ENCODE data around the gene PPM1D. TPM values are rescaled to one million over a fixed set of nuclear protein-coding genes. Genes with fewer than 3 reads are reported as not detected.
"Not testable (repeated sequence)": the region's sequence is repeated elsewhere in the genome, so short reads cannot be mapped to it uniquely, and the experiment has no call there.

The PPM1D gene
- polyA plus RNA-seq, 1 donor: 11.9 TPM

DNA sequence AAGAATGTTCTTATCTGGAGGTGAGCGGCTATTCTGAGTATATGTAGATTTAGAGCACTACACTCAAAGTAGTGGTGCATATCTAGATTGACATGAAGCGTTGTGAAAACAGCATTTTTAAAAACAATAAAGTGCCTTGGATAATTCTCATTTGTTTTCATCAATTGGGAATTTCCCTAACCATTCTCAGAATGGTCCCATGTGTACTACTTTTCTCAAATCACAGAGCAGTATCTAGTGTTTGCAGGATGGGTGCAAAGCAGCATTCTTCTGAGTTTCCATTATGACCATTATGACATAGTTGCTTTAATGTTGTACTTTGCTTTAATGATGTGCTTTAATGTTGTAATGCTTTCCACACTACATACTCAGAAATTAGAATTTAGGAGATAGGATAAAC, 61.5 kb downstream of the PPM1D start:
- no peak overlapping the region for H3K4me3 ChIP-seq (ENCODE audit: low read length)
- no peak for DNase-seq
- WGBS (ENCODE audit: insufficient coverage, low lambda C conversion rate): 100% methylated on average over 2 of the region's 2 CpGs
- no peaks in the 10 kb centered on the region for H3K27me3 ChIP-seq (ENCODE audit: control insufficient read depth, insufficient read depth, low read length)
- peaks cover 26% of the 10 kb centered on the region for H3K36me3 ChIP-seq (ENCODE audit: control insufficient read depth, insufficient read depth, low read length)
- no peak overlapping the region for H3K27ac ChIP-seq (ENCODE audit: low read length)
- H3K4me1 ChIP-seq (ENCODE audit: control insufficient read depth, insufficient read depth, low read length): no peaks in the 10 kb centered on the region
- H3K9me3 ChIP-seq (ENCODE audit: control insufficient read depth, low read depth, low read length): no peaks in the 10 kb centered on the region

DNA sequence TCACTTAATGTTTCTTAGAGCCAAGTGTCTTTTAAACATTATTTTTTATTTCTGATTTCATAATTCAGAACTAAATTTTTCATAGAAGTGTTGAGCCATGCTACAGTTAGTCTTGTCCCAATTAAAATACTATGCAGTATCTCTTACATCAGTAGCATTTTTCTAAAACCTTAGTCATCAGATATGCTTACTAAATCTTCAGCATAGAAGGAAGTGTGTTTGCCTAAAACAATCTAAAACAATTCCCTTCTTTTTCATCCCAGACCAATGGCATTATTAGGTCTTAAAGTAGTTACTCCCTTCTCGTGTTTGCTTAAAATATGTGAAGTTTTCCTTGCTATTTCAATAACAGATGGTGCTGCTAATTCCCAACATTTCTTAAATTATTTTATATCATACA, 64.0 kb downstream of the PPM1D start:
- Histone ChIP-seq H3K36me3 (ENCODE audit: control insufficient read depth, insufficient read depth, low read length) (peaks cover 23% of the 10 kb centered on the region), H3K9me3 (ENCODE audit: control insufficient read depth, low read depth, low read length) (no peaks in the 10 kb centered on the region), H3K27me3 (ENCODE audit: control insufficient read depth, insufficient read depth, low read length) (no peaks in the 10 kb centered on the region), H3K4me3 (ENCODE audit: low read length) (no peak overlapping the region), H3K27ac (ENCODE audit: low read length) (no peak overlapping the region), H3K4me1 (ENCODE audit: control insufficient read depth, insufficient read depth, low read length) (no peaks in the 10 kb centered on the region)
- no peak for DNase-seq
- no CpG with 5 or more reads among the region's 1 CpG for WGBS (ENCODE audit: insufficient coverage, low lambda C conversion rate)

DNA sequence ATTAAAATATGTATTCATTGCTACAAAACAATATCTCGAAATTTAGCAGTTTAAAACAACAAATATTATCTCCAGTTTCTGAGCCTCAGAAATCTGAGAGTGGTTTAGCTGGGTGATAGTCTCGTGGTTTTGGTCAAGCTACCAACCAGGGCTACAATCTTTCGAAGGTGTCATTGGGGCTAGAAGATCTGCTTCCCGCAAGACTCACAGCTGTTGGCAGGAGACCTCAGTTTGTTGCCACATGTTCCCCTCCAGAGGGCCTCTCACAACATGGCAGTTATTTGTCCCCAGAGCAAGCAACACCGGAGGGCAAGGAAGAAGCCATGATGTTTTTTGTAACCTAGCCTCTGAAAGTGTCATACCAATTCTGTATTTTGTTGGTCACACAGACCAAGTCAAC, 65.6 kb downstream of the PPM1D start:
- no peaks in the 10 kb centered on the region for H3K27me3 ChIP-seq (ENCODE audit: control insufficient read depth, insufficient read depth, low read length)
- no peak for DNase-seq
- no peaks in the 10 kb centered on the region for H3K4me1 ChIP-seq (ENCODE audit: control insufficient read depth, insufficient read depth, low read length)
- H3K27ac ChIP-seq (ENCODE audit: low read length): no peak overlapping the region
- H3K4me3 ChIP-seq (ENCODE audit: low read length): no peak overlapping the region
- peaks cover 23% of the 10 kb centered on the region for H3K36me3 ChIP-seq (ENCODE audit: control insufficient read depth, insufficient read depth, low read length)
- H3K9me3 ChIP-seq (ENCODE audit: control insufficient read depth, low read depth, low read length): no peaks in the 10 kb centered on the region
- WGBS (ENCODE audit: insufficient coverage, low lambda C conversion rate): no CpG with 5 or more reads among the region's 5 CpGs

DNA sequence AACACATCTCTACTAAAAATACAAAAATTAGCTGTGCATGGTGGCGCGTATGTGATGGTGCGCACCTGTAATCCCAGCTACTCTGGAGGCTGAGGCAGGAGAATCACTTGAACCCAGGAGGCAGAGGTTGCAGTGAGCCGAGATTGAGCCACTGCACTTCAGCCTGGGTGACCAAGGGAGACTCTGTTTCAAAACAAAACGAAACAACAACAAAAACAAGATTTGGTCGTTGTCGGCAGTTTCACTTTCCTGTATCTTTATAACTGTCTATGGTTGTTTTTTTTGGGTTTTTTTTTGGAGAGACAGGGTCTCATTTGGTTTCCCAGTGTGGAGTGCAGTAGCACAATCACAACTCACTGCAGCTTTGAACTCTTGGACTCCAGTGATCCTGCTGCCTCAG, 68.7 kb downstream of the PPM1D start:
- DNase-seq; H3K9me3 ChIP-seq (ENCODE audit: control insufficient read depth, low read depth, low read length); H3K27ac ChIP-seq (ENCODE audit: low read length); H3K27me3 ChIP-seq (ENCODE audit: control insufficient read depth, insufficient read depth, low read length); H3K4me3 ChIP-seq (ENCODE audit: low read length); H3K4me1 ChIP-seq (ENCODE audit: control insufficient read depth, insufficient read depth, low read length): not testable (repeated sequence)
- peaks cover 15% of the 10 kb centered on the region for H3K36me3 ChIP-seq (ENCODE audit: control insufficient read depth, insufficient read depth, low read length)
- 83% methylated on average over 2 of the region's 7 CpGs for WGBS (ENCODE audit: insufficient coverage, low lambda C conversion rate)

DNA sequence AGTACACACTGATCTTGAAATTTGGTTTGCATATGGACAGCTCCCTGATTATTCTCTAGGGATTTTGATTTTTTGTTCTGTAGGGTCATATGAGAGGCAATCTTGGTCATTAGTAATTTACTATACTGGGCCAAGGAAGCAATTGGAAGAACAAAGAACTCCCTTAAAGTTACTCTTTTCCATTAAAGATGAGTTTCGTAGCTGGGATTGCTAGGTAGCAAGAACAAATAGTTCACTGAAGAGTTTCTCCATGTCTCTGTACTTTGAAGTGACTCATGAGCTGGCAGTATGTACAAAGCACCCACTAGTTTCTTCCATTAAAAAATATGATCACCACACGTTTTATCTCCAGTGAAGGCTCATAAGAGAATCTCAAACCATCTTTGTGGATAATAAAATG, 71.5 kb downstream of the PPM1D start:
- Histone ChIP-seq H3K27me3 (ENCODE audit: control insufficient read depth, insufficient read depth, low read length) (no peaks in the 10 kb centered on the region), H3K27ac (ENCODE audit: low read length) (no peak overlapping the region), H3K4me1 (ENCODE audit: control insufficient read depth, insufficient read depth, low read length) (no peaks in the 10 kb centered on the region), H3K36me3 (ENCODE audit: control insufficient read depth, insufficient read depth, low read length) (peaks cover 4% of the 10 kb centered on the region), H3K4me3 (ENCODE audit: low read length) (no peak overlapping the region), H3K9me3 (ENCODE audit: control insufficient read depth, low read depth, low read length) (no peaks in the 10 kb centered on the region)
- WGBS (ENCODE audit: insufficient coverage, low lambda C conversion rate): no CpG with 5 or more reads among the region's 2 CpGs
- no peak for DNase-seq

DNA sequence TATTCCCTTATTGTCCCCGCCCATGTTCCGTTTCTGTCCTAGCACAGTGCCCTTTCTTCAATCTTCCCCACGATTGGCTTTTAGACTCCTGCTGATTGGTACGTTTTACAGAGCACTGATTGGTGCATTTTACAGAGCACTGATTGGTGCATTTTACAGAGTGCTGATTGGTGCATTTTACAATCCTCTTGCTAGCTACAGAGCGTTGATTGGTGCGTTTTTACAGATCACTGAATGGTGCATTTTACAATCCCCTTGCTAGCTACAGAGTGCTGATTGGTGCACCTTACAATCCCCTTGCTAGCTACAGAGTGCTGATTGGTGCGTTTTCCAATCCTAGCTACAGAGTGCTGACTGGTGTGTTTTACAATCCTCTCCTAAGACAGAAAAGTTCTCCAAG, 74.6 kb downstream of the PPM1D start:
- not testable (repeated sequence) for H3K27me3 ChIP-seq (ENCODE audit: control insufficient read depth, insufficient read depth, low read length); H3K36me3 ChIP-seq (ENCODE audit: control insufficient read depth, insufficient read depth, low read length); H3K9me3 ChIP-seq (ENCODE audit: control insufficient read depth, low read depth, low read length); H3K4me3 ChIP-seq (ENCODE audit: low read length); H3K27ac ChIP-seq (ENCODE audit: low read length); DNase-seq; H3K4me1 ChIP-seq (ENCODE audit: control insufficient read depth, insufficient read depth, low read length)
- WGBS (ENCODE audit: insufficient coverage, low lambda C conversion rate): no CpG with 5 or more reads among the region's 7 CpGs

DNA sequence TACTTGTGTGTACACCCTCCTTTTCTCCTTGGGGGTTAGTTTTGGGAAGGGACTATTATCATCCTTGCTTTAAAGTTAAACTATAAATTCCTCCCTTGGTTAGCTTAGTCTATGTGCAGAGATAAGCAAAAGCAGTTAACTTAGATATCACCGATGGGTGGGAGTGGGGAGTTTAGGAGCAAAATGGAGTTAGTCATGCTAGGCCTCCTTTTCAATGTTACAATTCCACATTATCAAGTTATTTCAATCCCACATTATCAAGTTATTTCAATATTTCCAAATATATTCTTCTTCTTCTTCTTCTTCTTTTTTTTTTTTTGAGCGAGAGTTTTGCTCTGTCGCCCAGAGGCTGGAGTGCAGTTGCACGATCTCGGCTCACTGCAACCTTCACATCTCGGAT, 76.0 kb downstream of the PPM1D start:
- DNase-seq: no peak
- no CpG with 5 or more reads among the region's 6 CpGs for whole genome bisulfite sequencing (ENCODE audit: insufficient coverage, low lambda C conversion rate)

DNA sequence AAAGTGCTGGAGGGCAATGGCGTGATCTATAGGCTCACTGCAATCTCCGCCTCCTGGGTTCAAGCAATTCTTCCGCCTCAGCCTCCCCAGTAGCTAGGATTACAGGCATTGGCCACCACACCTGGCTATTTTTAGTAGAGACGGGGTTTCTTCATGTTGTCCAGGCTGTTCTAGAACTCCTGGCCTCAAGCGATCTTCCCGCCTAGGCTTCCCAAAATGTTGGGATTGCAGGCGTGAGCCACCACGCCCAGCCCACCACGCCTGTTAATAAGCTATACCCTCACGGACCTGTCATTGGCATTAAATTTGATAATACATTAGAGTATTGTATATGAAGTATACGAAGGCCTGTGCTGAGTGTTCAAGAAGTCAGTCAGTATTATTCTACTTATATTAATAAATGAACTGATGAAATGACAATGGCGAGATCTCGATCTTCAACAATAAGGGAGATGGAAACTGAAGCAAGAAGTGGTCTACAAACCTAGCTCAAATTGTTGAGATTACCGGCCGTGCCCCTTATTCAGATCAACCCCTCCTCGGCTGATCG, 76.8 kb downstream of the PPM1D start:
- Histone ChIP-seq H3K36me3 (ENCODE audit: control insufficient read depth, insufficient read depth, low read length) (no peaks in the 10 kb centered on the region), H3K4me3 (ENCODE audit: low read length) (peak overlapping the region; percentile 86), H3K9me3 (ENCODE audit: control insufficient read depth, low read depth, low read length) (no peaks in the 10 kb centered on the region), H3K27me3 (ENCODE audit: control insufficient read depth, insufficient read depth, low read length) (no peaks in the 10 kb centered on the region), H3K4me1 (ENCODE audit: control insufficient read depth, insufficient read depth, low read length) (no peaks in the 10 kb centered on the region), H3K27ac (ENCODE audit: low read length) (peak overlapping the region; percentile 35)
- WGBS (ENCODE audit: insufficient coverage, low lambda C conversion rate): no CpG with 5 or more reads among the region's 17 CpGs
- DNase-seq: no peak

More for the DNA sequence above, 76.0 kb downstream of the PPM1D start:
- Histone ChIP-seq H3K4me3 (ENCODE audit: low read length) (no peak overlapping the region), H3K27me3 (ENCODE audit: control insufficient read depth, insufficient read depth, low read length) (no peaks in the 10 kb centered on the region), H3K4me1 (ENCODE audit: control insufficient read depth, insufficient read depth, low read length) (no peaks in the 10 kb centered on the region), H3K36me3 (ENCODE audit: control insufficient read depth, insufficient read depth, low read length) (no peaks in the 10 kb centered on the region), H3K27ac (ENCODE audit: low read length) (no peak overlapping the region), H3K9me3 (ENCODE audit: control insufficient read depth, low read depth, low read length) (no peaks in the 10 kb centered on the region)

DNA sequence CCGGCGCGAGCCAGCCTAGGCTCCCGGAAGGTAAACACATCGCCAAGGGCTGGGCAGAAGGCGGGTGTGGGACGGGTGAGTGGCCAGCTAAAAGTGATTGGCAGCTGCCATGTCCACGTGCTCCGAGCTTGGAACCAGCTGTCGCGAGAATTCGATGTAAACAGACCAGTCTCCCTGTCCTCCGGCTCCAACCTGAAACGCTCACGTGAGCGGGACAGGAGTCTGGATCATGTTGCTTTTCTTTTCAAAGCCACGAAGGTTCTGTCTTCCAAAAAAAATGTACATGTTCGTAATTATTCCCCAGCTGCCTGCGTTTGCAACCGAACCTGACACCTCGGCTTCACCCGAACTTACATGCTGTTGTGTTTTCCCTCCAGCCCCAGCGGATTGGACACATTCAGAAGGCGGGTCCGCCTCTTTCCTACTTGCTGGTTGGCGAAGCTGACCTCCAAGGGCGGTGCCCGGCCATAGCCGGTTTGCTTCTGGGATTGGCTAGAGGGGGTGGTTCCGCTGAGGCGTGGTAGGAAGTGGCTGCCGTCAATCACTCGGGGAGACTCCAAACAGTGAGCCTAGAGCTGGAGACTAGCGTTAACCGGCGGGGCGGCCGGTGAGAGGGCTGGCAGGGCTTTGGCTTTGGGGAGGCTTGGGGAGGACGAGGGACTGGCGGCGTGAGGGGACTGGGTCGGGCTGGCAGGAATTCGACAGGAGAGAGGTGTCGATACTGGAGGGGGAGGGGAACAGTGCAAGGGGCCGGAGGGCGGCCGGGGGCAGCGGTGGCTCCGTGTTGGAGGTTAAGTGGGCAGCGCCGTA, 77.5 kb downstream of the PPM1D start, which contains the start of gene BCAS3:
Gene BCAS3 (plus strand): TSS at position 544 of the 810 bp plus-strand sequence.
- no CpG with 5 or more reads among the region's 51 CpGs for WGBS (ENCODE audit: insufficient coverage, low lambda C conversion rate)
- peak within 1 kb of the TSS; percentile 86 for H3K4me3 ChIP-seq (ENCODE audit: low read length)

DNA sequence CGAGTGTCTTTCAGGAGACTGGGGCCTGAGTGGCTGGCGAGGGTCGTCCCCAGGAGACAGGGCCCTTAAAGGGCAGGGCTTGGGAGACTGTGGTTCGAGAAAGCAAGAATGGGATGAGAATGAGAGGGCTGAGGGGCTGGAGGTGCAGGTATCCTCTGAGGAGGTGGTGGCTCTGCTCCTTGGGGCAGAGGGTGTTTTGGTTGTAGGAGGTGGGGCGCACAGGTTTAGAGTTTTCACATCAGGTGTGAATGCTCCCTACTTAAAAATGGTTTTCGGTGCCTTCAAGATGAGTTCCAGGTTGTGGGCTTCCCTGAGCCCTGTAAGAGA, 78.1 kb downstream of the PPM1D start:
- H3K36me3 ChIP-seq (ENCODE audit: control insufficient read depth, insufficient read depth, low read length): no peaks in the 10 kb centered on the region
- H3K27me3 ChIP-seq (ENCODE audit: control insufficient read depth, insufficient read depth, low read length): no peaks in the 10 kb centered on the region
- DNase-seq: no peak
- H3K4me3 ChIP-seq (ENCODE audit: low read length): peak overlapping the region; percentile 86
- WGBS (ENCODE audit: insufficient coverage, low lambda C conversion rate): no CpG with 5 or more reads among the region's 6 CpGs
- no peaks in the 10 kb centered on the region for H3K4me1 ChIP-seq (ENCODE audit: control insufficient read depth, insufficient read depth, low read length)
- no peaks in the 10 kb centered on the region for H3K9me3 ChIP-seq (ENCODE audit: control insufficient read depth, low read depth, low read length)
- H3K27ac ChIP-seq (ENCODE audit: low read length): peak overlapping the region; percentile 37

More for the DNA sequence above, 77.5 kb downstream of the PPM1D start, which contains the start of gene BCAS3:
- Histone ChIP-seq H3K9me3 (ENCODE audit: control insufficient read depth, low read depth, low read length) (no peaks in the 10 kb centered on the region), H3K27ac (ENCODE audit: low read length) (peak within 1 kb of the TSS; percentile 37), H3K36me3 (ENCODE audit: control insufficient read depth, insufficient read depth, low read length) (no peaks in the 10 kb centered on the region), H3K27me3 (ENCODE audit: control insufficient read depth, insufficient read depth, low read length) (no peaks in the 10 kb centered on the region), H3K4me1 (ENCODE audit: control insufficient read depth, insufficient read depth, low read length) (no peaks in the 10 kb centered on the region)
- DNase-seq: peak; percentile 97 to 99

DNA sequence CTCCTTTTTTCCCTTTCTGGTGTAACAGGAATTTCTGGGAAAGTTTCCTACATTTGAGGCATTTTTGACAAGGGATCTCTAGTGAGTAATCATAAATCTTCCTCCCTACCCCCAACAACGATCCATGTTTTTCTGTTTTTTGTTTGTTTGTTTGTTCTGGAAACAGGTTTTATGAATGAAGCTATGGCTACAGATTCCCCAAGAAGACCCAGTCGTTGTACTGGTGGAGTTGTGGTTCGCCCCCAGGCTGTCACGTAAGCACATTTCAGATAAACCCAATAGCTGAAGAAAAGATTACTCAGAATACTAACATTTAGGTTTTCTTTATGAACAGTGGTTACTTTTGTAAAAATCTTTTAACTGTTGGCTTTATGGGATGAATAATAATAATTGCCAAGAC, 79.3 kb downstream of the PPM1D start:
- no peak for DNase-seq
- Histone ChIP-seq H3K27me3 (ENCODE audit: control insufficient read depth, insufficient read depth, low read length) (no peaks in the 10 kb centered on the region), H3K4me3 (ENCODE audit: low read length) (no peak overlapping the region), H3K36me3 (ENCODE audit: control insufficient read depth, insufficient read depth, low read length) (peaks cover 3% of the 10 kb centered on the region), H3K9me3 (ENCODE audit: control insufficient read depth, low read depth, low read length) (no peaks in the 10 kb centered on the region), H3K27ac (ENCODE audit: low read length) (no peak overlapping the region), H3K4me1 (ENCODE audit: control insufficient read depth, insufficient read depth, low read length) (no peaks in the 10 kb centered on the region)
- WGBS (ENCODE audit: insufficient coverage, low lambda C conversion rate): no CpG with 5 or more reads among the region's 4 CpGs

Data from large intestine (tissue), 3 donors.